ENCODE measurements around the gene CD81.

CD81 gene

DNA sequence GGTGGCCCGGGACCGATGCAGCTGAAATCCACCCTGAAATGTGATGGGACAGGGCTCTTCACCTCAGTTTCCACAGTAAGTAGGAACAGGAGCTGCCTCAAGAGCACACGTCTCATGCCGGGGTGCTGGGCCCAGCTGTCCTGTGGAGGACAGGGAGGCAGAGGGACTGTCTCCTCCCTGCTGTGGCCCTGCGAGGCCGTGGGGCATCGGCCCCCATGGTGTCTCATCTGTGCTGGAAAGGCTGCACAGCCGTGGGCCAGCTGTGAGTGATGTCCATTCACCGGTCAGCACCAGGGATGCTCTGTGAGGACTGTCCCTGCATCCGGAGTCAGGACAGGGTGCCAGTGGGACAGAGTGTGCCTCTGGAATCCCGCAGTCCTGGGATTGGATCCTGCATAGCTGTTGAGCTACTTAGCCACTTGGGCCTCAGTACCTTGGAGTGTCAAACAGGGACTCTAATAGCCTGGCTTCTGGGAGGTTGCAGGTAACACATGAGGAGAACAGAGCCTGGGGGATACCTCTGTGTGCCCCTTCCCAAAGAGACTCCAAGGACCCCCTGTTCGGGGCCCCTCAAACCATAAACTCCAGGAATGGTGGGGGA lies 50.7 kb downstream of the CD81 start:
- Histone ChIP-seq H3K4me3 (ENCODE audit: low read length, poor library complexity, severe bottlenecking) (no peak overlapping the region), H3K79me2 (ENCODE audit: insufficient read depth, low read length) (no peaks in the 10 kb centered on the region), H2AFZ (ENCODE audit: low read length) (no peak overlapping the region), H3K27me3 (ENCODE audit: insufficient read depth, low read length, poor library complexity, severe bottlenecking) (no peaks in the 10 kb centered on the region), H3K4me2 (ENCODE audit: low read depth, low read length, poor library complexity, severe bottlenecking) (no peak overlapping the region), H4K20me1 (ENCODE audit: insufficient read depth, low read length, poor library complexity, severe bottlenecking) (no peaks in the 10 kb centered on the region), H3K9me3 (ENCODE audit: insufficient read depth, low read depth, low read length) (no peaks in the 10 kb centered on the region), H3K36me3 (ENCODE audit: insufficient read depth, low read length) (no peaks in the 10 kb centered on the region), H3K4me1 (ENCODE audit: insufficient read depth, low read length, poor library complexity, severe bottlenecking) (no peaks in the 10 kb centered on the region), H3K9ac (ENCODE audit: low read depth, low read length, poor library complexity, severe bottlenecking) (no peak overlapping the region), H3K9me2 (replicated peaks; ENCODE audit: low read depth, low read length) (no peaks in the 10 kb centered on the region), H3F3A (ENCODE audit: low read depth) (no peaks in the 10 kb centered on the region)
- TF ChIP-seq, protein P1, sequence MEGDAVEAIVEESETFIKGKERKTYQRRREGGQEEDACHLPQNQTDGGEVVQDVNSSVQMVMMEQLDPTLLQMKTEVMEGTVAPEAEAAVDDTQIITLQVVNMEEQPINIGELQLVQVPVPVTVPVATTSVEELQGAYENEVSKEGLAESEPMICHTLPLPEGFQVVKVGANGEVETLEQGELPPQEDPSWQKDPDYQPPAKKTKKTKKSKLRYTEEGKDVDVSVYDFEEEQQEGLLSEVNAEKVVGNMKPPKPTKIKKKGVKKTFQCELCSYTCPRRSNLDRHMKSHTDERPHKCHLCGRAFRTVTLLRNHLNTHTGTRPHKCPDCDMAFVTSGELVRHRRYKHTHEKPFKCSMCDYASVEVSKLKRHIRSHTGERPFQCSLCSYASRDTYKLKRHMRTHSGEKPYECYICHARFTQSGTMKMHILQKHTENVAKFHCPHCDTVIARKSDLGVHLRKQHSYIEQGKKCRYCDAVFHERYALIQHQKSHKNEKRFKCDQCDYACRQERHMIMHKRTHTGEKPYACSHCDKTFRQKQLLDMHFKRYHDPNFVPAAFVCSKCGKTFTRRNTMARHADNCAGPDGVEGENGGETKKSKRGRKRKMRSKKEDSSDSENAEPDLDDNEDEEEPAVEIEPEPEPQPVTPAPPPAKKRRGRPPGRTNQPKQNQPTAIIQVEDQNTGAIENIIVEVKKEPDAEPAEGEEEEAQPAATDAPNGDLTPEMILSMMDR (conservative IDR thresholded peaks at IDR 0.05; ENCODE audit: low read length) = no peak
- TF ChIP-seq EZH2phosphoT487 (IDR thresholded peaks at IDR 0.05; ENCODE audit: borderline replicate concordance) = no peak

DNA sequence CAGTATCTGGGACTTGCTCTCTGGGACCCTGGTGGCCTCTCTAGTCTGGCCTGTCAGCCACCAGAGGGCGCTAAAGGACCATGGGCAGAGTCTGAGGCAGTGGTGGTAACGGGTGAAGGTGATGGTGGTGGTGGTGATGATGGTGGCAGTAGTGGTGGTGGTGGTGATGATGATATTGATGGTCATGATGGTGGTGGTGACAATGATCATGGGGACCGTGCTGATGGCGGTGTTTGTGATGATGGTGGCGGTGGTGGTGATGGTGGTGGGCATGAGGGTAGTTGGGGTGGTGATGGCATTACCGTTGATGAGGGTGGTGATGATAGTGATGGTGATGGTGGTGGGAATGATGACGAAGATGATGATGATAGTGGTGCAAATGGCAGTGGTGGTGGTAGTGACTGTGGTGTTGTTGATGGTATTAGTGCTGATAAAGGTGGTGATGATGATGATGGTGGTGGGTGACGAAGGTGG lies 51.2 kb downstream of the CD81 start:
- Histone ChIP-seq H3K36me3 (ENCODE audit: insufficient read depth, low read length) (no peaks in the 10 kb centered on the region), H3K9ac (ENCODE audit: low read depth, low read length, poor library complexity, severe bottlenecking) (no peak overlapping the region), H3K4me2 (ENCODE audit: low read depth, low read length, poor library complexity, severe bottlenecking) (no peak overlapping the region), H2AFZ (ENCODE audit: low read length) (no peak overlapping the region), H3F3A (ENCODE audit: low read depth) (no peaks in the 10 kb centered on the region), H3K9me2 (replicated peaks; ENCODE audit: low read depth, low read length) (no peaks in the 10 kb centered on the region), H3K4me3 (ENCODE audit: low read length, poor library complexity, severe bottlenecking) (no peak overlapping the region), H4K20me1 (ENCODE audit: insufficient read depth, low read length, poor library complexity, severe bottlenecking) (no peaks in the 10 kb centered on the region), H3K4me1 (ENCODE audit: insufficient read depth, low read length, poor library complexity, severe bottlenecking) (no peaks in the 10 kb centered on the region), H3K79me2 (ENCODE audit: insufficient read depth, low read length) (no peaks in the 10 kb centered on the region), H3K9me3 (ENCODE audit: insufficient read depth, low read depth, low read length) (no peaks in the 10 kb centered on the region), H3K27me3 (ENCODE audit: insufficient read depth, low read length, poor library complexity, severe bottlenecking) (no peaks in the 10 kb centered on the region)
- TF ChIP-seq, protein P1 (conservative IDR thresholded peaks at IDR 0.05; ENCODE audit: low read length) = peak; percentile 98
- TF ChIP-seq EZH2phosphoT487 (IDR thresholded peaks at IDR 0.05; ENCODE audit: borderline replicate concordance) = no peak

DNA sequence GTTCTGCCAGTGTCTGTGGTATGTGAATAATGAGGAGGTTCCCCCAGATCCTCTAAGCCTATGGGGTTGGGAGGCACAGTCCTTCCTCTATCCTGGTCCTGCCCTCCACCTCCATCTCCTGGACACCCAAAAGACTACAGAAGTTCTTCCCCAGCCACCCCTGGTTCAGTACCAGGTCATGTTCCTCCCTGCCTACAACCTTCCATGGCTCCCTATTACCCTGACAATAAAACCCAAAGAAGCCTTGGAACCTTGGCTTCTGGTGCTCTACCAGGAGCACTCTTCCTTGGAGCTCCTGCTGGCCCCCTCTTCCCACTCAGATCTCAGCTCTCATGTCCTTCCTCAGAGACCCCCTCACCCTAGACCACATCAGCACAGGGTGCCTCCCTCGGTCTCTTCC lies 54.3 kb downstream of the CD81 start:
- Histone ChIP-seq H3K4me2 (ENCODE audit: low read depth, low read length, poor library complexity, severe bottlenecking) (no peak overlapping the region), H3K79me2 (ENCODE audit: insufficient read depth, low read length) (no peaks in the 10 kb centered on the region), H3F3A (ENCODE audit: low read depth) (no peaks in the 10 kb centered on the region), H3K9me3 (ENCODE audit: insufficient read depth, low read depth, low read length) (no peaks in the 10 kb centered on the region), H2AFZ (ENCODE audit: low read length) (no peak overlapping the region), H3K9me2 (replicated peaks; ENCODE audit: low read depth, low read length) (no peaks in the 10 kb centered on the region), H3K4me1 (ENCODE audit: insufficient read depth, low read length, poor library complexity, severe bottlenecking) (no peaks in the 10 kb centered on the region), H3K9ac (ENCODE audit: low read depth, low read length, poor library complexity, severe bottlenecking) (no peak overlapping the region), H3K4me3 (ENCODE audit: low read length, poor library complexity, severe bottlenecking) (no peak overlapping the region), H3K36me3 (ENCODE audit: insufficient read depth, low read length) (no peaks in the 10 kb centered on the region), H4K20me1 (ENCODE audit: insufficient read depth, low read length, poor library complexity, severe bottlenecking) (no peaks in the 10 kb centered on the region), H3K27me3 (ENCODE audit: insufficient read depth, low read length, poor library complexity, severe bottlenecking) (no peaks in the 10 kb centered on the region)
- no peak for TF ChIP-seq EZH2phosphoT487 (IDR thresholded peaks at IDR 0.05; ENCODE audit: borderline replicate concordance)
- TF ChIP-seq, protein P1 (conservative IDR thresholded peaks at IDR 0.05; ENCODE audit: low read length) = no peak

Data from Loucy (cell line).